Panc1 (cell line): ENCODE measurements around the gene RNF175. TPM values are rescaled to one million over a fixed set of nuclear protein-coding genes. Genes with fewer than 3 reads are reported as not detected.

Experiments
- ATAC-seq: fragments of 200-7000 bp; cut with Tn5 transposase; 2 replicates; pipeline ENCODE4 v1.9.1; 2020; ENCODE audit warnings: mild to moderate bottlenecking, moderate library complexity
- BruUV-seq: library from RNA; stranded (reverse); fragments of 400-500 nt; replicated peaks from 2 replicates; lab custom pipeline; 2021; lab: Mats Ljungman, UMichigan
- CTCF ChIA-PET: fragments of 300-600 bp; sonication (Branson Sonifier 250); formaldehyde crosslinking; loops from one replicate; lab custom pipeline; 2022; ENCODE audit warnings: antibody characterized with exemption; lab: Charles Lee
- POLR2A ChIA-PET: fragments of 300-600 bp; sonication (Branson Sonifier 250); formaldehyde crosslinking; loops from one replicate; lab custom pipeline; 2022; ENCODE audit warnings: antibody characterized with exemption; lab: Charles Lee
- DNase-seq: peaks from one replicate; pipeline ENCODE4 v3.0.0-alpha.2; 2010; ENCODE audit warnings: low read depth, low spot score
- H3K27ac ChIP-seq: 2 replicates; pipeline ENCODE4 v1.5.1; 2011; ENCODE audit warnings: mild to moderate bottlenecking, low read length, inconsistent platforms
- H3K27me3 ChIP-seq: fragments of 200-500 bp; sonication (Bioruptor generic); 2 replicates; pipeline ENCODE4 v1.6.0; 2014; ENCODE audit warnings: low read length, inconsistent platforms; ENCODE audit not compliant: control insufficient read depth, insufficient read depth
- H3K36me3 ChIP-seq: fragments of 200-500 bp; sonication (Bioruptor generic); 2 replicates; pipeline ENCODE4 v1.5.1; 2014; ENCODE audit warnings: inconsistent platforms, mild to moderate bottlenecking, low read length, moderate library complexity; ENCODE audit not compliant: control insufficient read depth, insufficient read depth
- H3K4me1 ChIP-seq: 2 replicates; pipeline ENCODE4 v1.5.1; 2011; ENCODE audit warnings: inconsistent platforms, mild to moderate bottlenecking, low read length, moderate library complexity; ENCODE audit not compliant: control insufficient read depth, insufficient read depth
- H3K4me3 ChIP-seq, 2 experiments: 2 replicates each; pipeline ENCODE4 v1.5.1; 2011 to 2012; ENCODE audit warnings: low read depth in 2 of 2, low read length in 2 of 2, mild to moderate bottlenecking in 2 of 2, inconsistent platforms in 1 of 2, moderate library complexity in 1 of 2
- H3K9me3 ChIP-seq: fragments of 200-500 bp; sonication (Bioruptor generic); 2 replicates; pipeline ENCODE4 v1.5.1; 2014; ENCODE audit warnings: low read depth, mild to moderate bottlenecking, inconsistent platforms, low read length, moderate library complexity; ENCODE audit not compliant: control insufficient read depth, insufficient read depth
- CTCF ChIP-seq: fragments of 450-650 bp; IDR thresholded peaks from 2 replicates; pipeline ENCODE4 v1.5.1; 2017; ENCODE audit warnings: mild to moderate bottlenecking
- POLR2AphosphoS5 ChIP-seq: IDR thresholded peaks from 2 replicates; pipeline ENCODE4 v1.6.1; 2012; ENCODE audit warnings: mild to moderate bottlenecking, low read depth, low read length, moderate library complexity
- REST ChIP-seq, 2 experiments: IDR thresholded peaks; 2 replicates each; pipeline ENCODE4 v1.6.1; 2011 to 2012; ENCODE audit warnings: low read depth in 2 of 2, control low read depth in 1 of 2, low read length in 1 of 2, mild to moderate bottlenecking in 1 of 2, moderate library complexity in 1 of 2; ENCODE audit not compliant: insufficient read depth in 1 of 2
- SIN3A ChIP-seq: IDR thresholded peaks from 2 replicates; pipeline ENCODE4 v1.6.1; 2012; ENCODE audit warnings: low read depth, mild to moderate bottlenecking, low read length, moderate library complexity, borderline replicate concordance; ENCODE audit not compliant: insufficient read depth
- TCF7L2 ChIP-seq: IDR thresholded peaks from 2 replicates; pipeline ENCODE4 v1.6.1; 2011; ENCODE audit warnings: mild to moderate bottlenecking, low read depth, low read length, inconsistent platforms
- in situ Hi-C: cut with HindIII; loops from 2 replicates; pipeline ENCODE4 v1.10.0; 2016; ENCODE audit warnings: low sequenced_read_pairs, low pct_unique_long_range_greater_than_20kb
- intact Hi-C: fragments of 100-400 bp; cut with micrococcal nuclease; formaldehyde crosslinking; loops from one replicate; pipeline ENCODE4 v1.10.0; 2022; ENCODE audit not compliant: unreplicated experiment
- total RNA-seq: library from RNA; stranded (reverse); gene quantifications from one replicate; pipeline ENCODE4 v1.2.1, GENCODE V29; 2021; ENCODE audit not compliant: unreplicated experiment

Gene RNF175
- total RNA-seq, 1 experiment from 2014 or later, result not detected

- TF ChIP-seq TCF7L2 (no peak), CTCF (no peak), POLR2AphosphoS5 (no peak), SIN3A (no peak), REST (IDR thresholded peaks at IDR 0.05; ENCODE audit: insufficient read depth in 1 of 2, low read depth in 2 of 2, low read length in 1 of 2) (no peak)
- no TSS peak for BruUV-seq
- H3K4me3 ChIP-seq, result no peak overlapping the region
- ATAC-seq, result no peak
- no peaks in the 10 kb centered on the region for H3K36me3 ChIP-seq
- in situ Hi-C loops, result no loop called here
- POLR2A ChIA-PET, result no interaction called here
- no peaks in the 10 kb centered on the region for H3K4me1 ChIP-seq
- intact Hi-C loops, result no loop called here
- H3K27me3 ChIP-seq, result no peaks in the 10 kb centered on the region; the same call in 1 of the 2 replicates
- CTCF ChIA-PET, result no interaction called here
- H3K27ac ChIP-seq, result no peak overlapping the region
- no peak for DNase-seq
- H3K9me3 ChIP-seq, result no peaks in the 10 kb centered on the region
These were observed 55.3 kb downstream of the RNF175 start for GRCh38 chr4:153704522-153704921.

GRCh38 chr4:153684971-153685371 is 74.9 kb downstream of the RNF175 start:
- DNase-seq, result no peak
- POLR2A ChIA-PET, result no interaction called here

More at GRCh38 chr4:153684971-153685371, 74.9 kb downstream of the RNF175 start:
- H3K9me3 ChIP-seq, result no peaks in the 10 kb centered on the region
- peaks cover 15% of the 10 kb centered on the region for H3K27me3 ChIP-seq
- no peaks in the 10 kb centered on the region for H3K4me1 ChIP-seq
- peak; percentile 79; the same call in 1 of the 2 replicates for ATAC-seq
- CTCF ChIA-PET, result no interaction called here
- H3K36me3 ChIP-seq, result no peaks in the 10 kb centered on the region
- no peak for TF ChIP-seq REST (IDR thresholded peaks at IDR 0.05; ENCODE audit: insufficient read depth in 1 of 2, low read depth in 2 of 2, low read length in 1 of 2)
- TF ChIP-seq TCF7L2, result 0 out of 2 replicates have a peak, but pooled peaks have one; percentile 31
- H3K27ac ChIP-seq, result no peak overlapping the region
- in situ Hi-C loops (no loop called here), intact Hi-C loops (no loop called here)
- H3K4me3 ChIP-seq, result peak overlapping the region; percentile 39 to 52
- BruUV-seq, result no TSS peak
